D721Med (cell line): ENCODE data around the gene PLD3.
"Not testable (repeated sequence)": the region's sequence is repeated elsewhere in the genome, so short reads cannot be mapped to it uniquely, and the experiment has no call there.

ENCODE experiments used
- DNase-seq: peaks from one replicate; pipeline ENCODE4 v3.0.0; 2011; ENCODE audit warnings: low spot score; ENCODE audit not compliant: insufficient read length
- FAIRE-seq: peaks from 2 replicates; lab custom pipeline; 2011; peaks lifted over from hg19 to GRCh38; lab: Jason Lieb, UNC
- CTCF ChIP-seq: IDR thresholded peaks from 2 replicates; pipeline ENCODE4 v1.5.1; 2012; ENCODE audit warnings: mild to moderate bottlenecking, control low read depth; ENCODE audit not compliant: insufficient read depth; ENCODE audit errors: missing control alignments

Gene PLD3

GRCh38 chr19:40363069-40363468 is 14.6 kb downstream of the PLD3 start:
- DNase-seq (no peak), FAIRE-seq (no peak)
- no peak for TF ChIP-seq CTCF

GRCh38 chr19:40365010-40365409 is 16.5 kb downstream of the PLD3 start:
- DNase-seq, result no peak
- FAIRE-seq, result no peak
- TF ChIP-seq CTCF, result no peak

- no peak for TF ChIP-seq CTCF
- no peak for FAIRE-seq
- no peak for DNase-seq
Measured at GRCh38 chr19:40365613-40366401, 17.3 kb downstream of the PLD3 start.

GRCh38 chr19:40366697-40367561 is 18.4 kb downstream of the PLD3 start:
- TF ChIP-seq CTCF, result no peak
- DNase-seq (no peak), FAIRE-seq (no peak)

- TF ChIP-seq CTCF, result no peak
- FAIRE-seq, result no peak
Measured at GRCh38 chr19:40367577-40368434, 19.3 kb downstream of the PLD3 start.

GRCh38 chr19:40369797-40370196 is 21.3 kb downstream of the PLD3 start:
- FAIRE-seq (no peak), DNase-seq (no peak)
- no peak for TF ChIP-seq CTCF

More at GRCh38 chr19:40367577-40368434, 19.3 kb downstream of the PLD3 start:
- DNase-seq, result no peak

- DNase-seq, FAIRE-seq: not testable (repeated sequence)
Measured at GRCh38 chr19:40370253-40370652, 21.8 kb downstream of the PLD3 start.
